ENCODE data around the gene PATJ. TPM values are rescaled to one million over a fixed set of nuclear protein-coding genes. Genes with fewer than 3 reads are reported as not detected.

The PATJ gene
- total RNA-seq, 1 experiment from 2014 or later: 48.8 TPM

DNA sequence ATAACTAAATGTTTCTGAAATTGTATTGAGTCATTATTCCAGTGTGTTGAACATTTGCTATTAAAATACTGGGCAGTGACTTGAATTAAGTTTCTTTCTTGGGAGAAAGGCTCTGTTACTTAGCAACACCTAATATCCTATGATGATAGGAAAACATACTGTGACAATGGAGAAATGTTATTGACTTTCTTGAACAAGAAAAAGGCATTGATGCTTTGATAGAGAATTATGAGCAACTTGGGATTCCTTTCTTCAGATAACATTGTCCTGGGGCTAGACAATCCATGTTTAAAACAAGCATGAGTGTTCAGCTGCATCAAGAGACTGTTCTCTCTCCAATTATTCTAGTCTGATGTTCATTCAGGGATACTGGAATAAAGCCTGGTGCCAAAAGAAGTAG lies 236.5 kb downstream of the PATJ start:
- Histone ChIP-seq H3K36me3 (ENCODE audit: control insufficient read depth in 1 of 2, insufficient read depth in 2 of 2, low read length in 2 of 2) (no peaks in the 10 kb centered on the region), H4K20me1 (ENCODE audit: insufficient read depth) (no peaks in the 10 kb centered on the region), H3K4me1 (ENCODE audit: control insufficient read depth in 1 of 2, insufficient read depth in 2 of 2, low read length in 2 of 2) (no peaks in the 10 kb centered on the region), H3K79me2 (ENCODE audit: insufficient read depth, low read length) (no peaks in the 10 kb centered on the region), H3K9me2 (ENCODE audit: insufficient read depth) (no peaks in the 10 kb centered on the region), H3K9ac (ENCODE audit: low read length) (no peak overlapping the region), H3K27me3 (ENCODE audit: insufficient read depth, low read length) (no peaks in the 10 kb centered on the region), H2AFZ (ENCODE audit: low read depth, low read length, poor library complexity, severe bottlenecking) (no peak overlapping the region), H3K4me3 (replicated peaks in 1 of 2; ENCODE audit: low read depth in 1 of 2, low read length in 2 of 2) (no peak overlapping the region), H3K9me3 (ENCODE audit: control insufficient read depth in 1 of 2, insufficient read depth in 1 of 2, low read depth in 1 of 2, low read length in 2 of 2) (no peaks in the 10 kb centered on the region), H3K27ac (ENCODE audit: low read depth, low read length) (no peak overlapping the region), H3K4me2 (ENCODE audit: low read length) (no peak overlapping the region)
- RAD21 ChIA-PET (ENCODE audit: low non-redundant PET in 1 of 2, low total read pairs in 2 of 2, uncharacterized antibody in 2 of 2, unreplicated experiment in 2 of 2): no interaction called here
- CTCF ChIA-PET: no interaction called here
- POLR2A ChIA-PET: no interaction called here
- DNase-seq (ENCODE audit: low read depth, low spot score) (no peak), ATAC-seq (no peak)
- no TSS peak for BruUV-seq (replicated peaks)
- intact Hi-C loops (cut with micrococcal nuclease): no loop called here
- TF ChIP-seq EZH2 (IDR thresholded peaks at IDR 0.05): no peak
- TF ChIP-seq SRF (IDR thresholded peaks at IDR 0.05; ENCODE audit: low read depth): no peak
- TF ChIP-seq, protein P1, sequence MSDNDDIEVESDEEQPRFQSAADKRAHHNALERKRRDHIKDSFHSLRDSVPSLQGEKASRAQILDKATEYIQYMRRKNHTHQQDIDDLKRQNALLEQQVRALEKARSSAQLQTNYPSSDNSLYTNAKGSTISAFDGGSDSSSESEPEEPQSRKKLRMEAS (IDR thresholded peaks at IDR 0.05): no peak
- no peak for TF ChIP-seq EZH2phosphoT487 (IDR thresholded peaks at IDR 0.05; ENCODE audit: borderline replicate concordance)
- no peak for TF ChIP-seq POLR2AphosphoS5 (IDR thresholded peaks at IDR 0.05; ENCODE audit: low read depth, low read length)
- TF ChIP-seq, protein P2, sequence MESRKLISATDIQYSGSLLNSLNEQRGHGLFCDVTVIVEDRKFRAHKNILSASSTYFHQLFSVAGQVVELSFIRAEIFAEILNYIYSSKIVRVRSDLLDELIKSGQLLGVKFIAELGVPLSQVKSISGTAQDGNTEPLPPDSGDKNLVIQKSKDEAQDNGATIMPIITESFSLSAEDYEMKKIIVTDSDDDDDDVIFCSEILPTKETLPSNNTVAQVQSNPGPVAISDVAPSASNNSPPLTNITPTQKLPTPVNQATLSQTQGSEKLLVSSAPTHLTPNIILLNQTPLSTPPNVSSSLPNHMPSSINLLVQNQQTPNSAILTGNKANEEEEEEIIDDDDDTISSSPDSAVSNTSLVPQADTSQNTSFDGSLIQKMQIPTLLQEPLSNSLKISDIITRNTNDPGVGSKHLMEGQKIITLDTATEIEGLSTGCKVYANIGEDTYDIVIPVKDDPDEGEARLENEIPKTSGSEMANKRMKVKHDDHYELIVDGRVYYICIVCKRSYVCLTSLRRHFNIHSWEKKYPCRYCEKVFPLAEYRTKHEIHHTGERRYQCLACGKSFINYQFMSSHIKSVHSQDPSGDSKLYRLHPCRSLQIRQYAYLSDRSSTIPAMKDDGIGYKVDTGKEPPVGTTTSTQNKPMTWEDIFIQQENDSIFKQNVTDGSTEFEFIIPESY (IDR thresholded peaks at IDR 0.05; ENCODE audit: extremely low read depth, insufficient replicate concordance, low read length): no peak
- no peak for TF ChIP-seq TCF7L2 (IDR thresholded peaks at IDR 0.05; ENCODE audit: borderline replicate concordance, extremely low read depth, insufficient read depth, insufficient read length)
- TF ChIP-seq, protein P3, sequence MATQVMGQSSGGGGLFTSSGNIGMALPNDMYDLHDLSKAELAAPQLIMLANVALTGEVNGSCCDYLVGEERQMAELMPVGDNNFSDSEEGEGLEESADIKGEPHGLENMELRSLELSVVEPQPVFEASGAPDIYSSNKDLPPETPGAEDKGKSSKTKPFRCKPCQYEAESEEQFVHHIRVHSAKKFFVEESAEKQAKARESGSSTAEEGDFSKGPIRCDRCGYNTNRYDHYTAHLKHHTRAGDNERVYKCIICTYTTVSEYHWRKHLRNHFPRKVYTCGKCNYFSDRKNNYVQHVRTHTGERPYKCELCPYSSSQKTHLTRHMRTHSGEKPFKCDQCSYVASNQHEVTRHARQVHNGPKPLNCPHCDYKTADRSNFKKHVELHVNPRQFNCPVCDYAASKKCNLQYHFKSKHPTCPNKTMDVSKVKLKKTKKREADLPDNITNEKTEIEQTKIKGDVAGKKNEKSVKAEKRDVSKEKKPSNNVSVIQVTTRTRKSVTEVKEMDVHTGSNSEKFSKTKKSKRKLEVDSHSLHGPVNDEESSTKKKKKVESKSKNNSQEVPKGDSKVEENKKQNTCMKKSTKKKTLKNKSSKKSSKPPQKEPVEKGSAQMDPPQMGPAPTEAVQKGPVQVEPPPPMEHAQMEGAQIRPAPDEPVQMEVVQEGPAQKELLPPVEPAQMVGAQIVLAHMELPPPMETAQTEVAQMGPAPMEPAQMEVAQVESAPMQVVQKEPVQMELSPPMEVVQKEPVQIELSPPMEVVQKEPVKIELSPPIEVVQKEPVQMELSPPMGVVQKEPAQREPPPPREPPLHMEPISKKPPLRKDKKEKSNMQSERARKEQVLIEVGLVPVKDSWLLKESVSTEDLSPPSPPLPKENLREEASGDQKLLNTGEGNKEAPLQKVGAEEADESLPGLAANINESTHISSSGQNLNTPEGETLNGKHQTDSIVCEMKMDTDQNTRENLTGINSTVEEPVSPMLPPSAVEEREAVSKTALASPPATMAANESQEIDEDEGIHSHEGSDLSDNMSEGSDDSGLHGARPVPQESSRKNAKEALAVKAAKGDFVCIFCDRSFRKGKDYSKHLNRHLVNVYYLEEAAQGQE (IDR thresholded peaks at IDR 0.05; ENCODE audit: low read depth): no peak
- TF ChIP-seq CEBPB (IDR thresholded peaks at IDR 0.05; ENCODE audit: low read depth): no peak
- TF ChIP-seq RAD21 (IDR thresholded peaks at IDR 0.05; ENCODE audit: low read depth): no peak
- TF ChIP-seq, protein P4, sequence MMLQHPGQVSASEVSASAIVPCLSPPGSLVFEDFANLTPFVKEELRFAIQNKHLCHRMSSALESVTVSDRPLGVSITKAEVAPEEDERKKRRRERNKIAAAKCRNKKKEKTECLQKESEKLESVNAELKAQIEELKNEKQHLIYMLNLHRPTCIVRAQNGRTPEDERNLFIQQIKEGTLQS (IDR thresholded peaks at IDR 0.05): no peak
- TF ChIP-seq SIN3A (IDR thresholded peaks at IDR 0.05; ENCODE audit: low read depth): no peak
- no peak for TF ChIP-seq ZFX (IDR thresholded peaks at IDR 0.05)
- no peak for TF ChIP-seq ZNF274 (IDR thresholded peaks at IDR 0.05; ENCODE audit: low read depth, low read length)
- TF ChIP-seq JUND (IDR thresholded peaks at IDR 0.05): no peak
- no peak for TF ChIP-seq CBX3 (IDR thresholded peaks at IDR 0.05; ENCODE audit: low read depth)
- TF ChIP-seq YY1 (IDR thresholded peaks at IDR 0.05; ENCODE audit: extremely low read depth, insufficient replicate concordance, low read depth, low read length): no peak
- no peak for TF ChIP-seq SP1 (IDR thresholded peaks at IDR 0.05; ENCODE audit: low read depth)
- no peak for TF ChIP-seq FOSL1 (IDR thresholded peaks at IDR 0.05; ENCODE audit: low read depth)
